Aorta (tissue), 5 donors: ENCODE measurements around the gene CLTCL1. TPM values are rescaled to one million over a fixed set of nuclear protein-coding genes. Genes with fewer than 3 reads are reported as not detected.
"Not testable (repeated sequence)": the region's sequence is repeated elsewhere in the genome, so short reads cannot be mapped to it uniquely, and the experiment has no call there.

Source experiments
- ATAC-seq: fragments of 200-7000 bp; cut with Tn5 transposase; one replicate; pipeline ENCODE4 v1.9.1; 2022; ENCODE audit warnings: moderate library complexity; ENCODE audit not compliant: low FRiP score
- DNase-seq, 2 donors: peaks; one replicate each; pipeline ENCODE4 v3.0.0-alpha.2; 2020
- H3K27ac ChIP-seq, 2 donors: one replicate each; pipeline ENCODE4 v1.5.1; 2013; ENCODE audit warnings: low read length in 2 of 2, mild to moderate bottlenecking in 2 of 2, moderate library complexity in 2 of 2, control low read depth in 1 of 2, inconsistent platforms in 1 of 2, low read depth in 1 of 2
- H3K27me3 ChIP-seq, 2 donors: one replicate each; pipeline ENCODE4 v1.6.1; 2013; ENCODE audit warnings: control low read depth in 1 of 2, low read length in 1 of 2, mild to moderate bottlenecking in 1 of 2, moderate library complexity in 1 of 2; ENCODE audit not compliant: insufficient read depth in 2 of 2, control insufficient read depth in 1 of 2
- H3K36me3 ChIP-seq, 2 donors: one replicate each; pipeline ENCODE4 v1.6.1; 2013; ENCODE audit warnings: control low read depth in 1 of 2, low read length in 1 of 2, mild to moderate bottlenecking in 1 of 2; ENCODE audit not compliant: insufficient read depth in 2 of 2, control insufficient read depth in 1 of 2
- H3K4me1 ChIP-seq, 2 donors: one replicate each; pipeline ENCODE4 v1.6.1; 2013; ENCODE audit warnings: low read length in 2 of 2, control low read depth in 1 of 2, mild to moderate bottlenecking in 1 of 2, moderate library complexity in 1 of 2; ENCODE audit not compliant: insufficient read depth in 2 of 2, control insufficient read depth in 1 of 2
- H3K4me3 ChIP-seq, 2 donors: one replicate each; pipeline ENCODE4 v1.5.1; 2013; ENCODE audit warnings: low read length in 2 of 2, control low read depth in 1 of 2, mild to moderate bottlenecking in 1 of 2
- H3K9me3 ChIP-seq: one replicate; pipeline ENCODE4 v1.6.1; 2013; ENCODE audit warnings: mild to moderate bottlenecking, low read length; ENCODE audit not compliant: control insufficient read depth
- WGBS, 2 donors: extraction: QIAGEN DNeasy Blood & Tissue Kit; methylation state at CpG; one replicate each; pipeline ENCODE4 v1.1.7; 2013; 5-methylcytosine and 5-hydroxymethylcytosine counted together
- intact Hi-C, 2 donors: fragments of 100-400 bp; cut with DNase I; formaldehyde crosslinking; loops; one replicate each; pipeline versions ENCODE4 v1.14.2 to v1.15.0; 2022
- polyA plus RNA-seq, 2 donors: library from polyadenylated mRNA; stranded (reverse); fragments of 200-250 nt; gene quantifications; one replicate each; pipeline ENCODE4 v1.2.3, GENCODE V29; 2013
- total RNA-seq, 2 donors: library from RNA; stranded (reverse); fragmentation: NEBNext Ultra II Directional; extraction: Animal tissue kit (Norgen Biotek cat#: 25700); gene quantifications; one replicate each; pipeline ENCODE4 v1.2.1, GENCODE V29; 2021
- donor health status: healthy with polysubstance abuse.
- donor health status: Bipolar disorder and iron deficiency.
- donor health status: DM: no; HTN: no; CAD: no.
- donor health status: DM: no; HTN: no; CAD: no.
- donor health status: DM: yes; HTN: yes; CAD: no.

CLTCL1 gene
- total and polyA plus RNA-seq, 4 donors: 0.25 to 8.1 (median 7.0) TPM

DNA sequence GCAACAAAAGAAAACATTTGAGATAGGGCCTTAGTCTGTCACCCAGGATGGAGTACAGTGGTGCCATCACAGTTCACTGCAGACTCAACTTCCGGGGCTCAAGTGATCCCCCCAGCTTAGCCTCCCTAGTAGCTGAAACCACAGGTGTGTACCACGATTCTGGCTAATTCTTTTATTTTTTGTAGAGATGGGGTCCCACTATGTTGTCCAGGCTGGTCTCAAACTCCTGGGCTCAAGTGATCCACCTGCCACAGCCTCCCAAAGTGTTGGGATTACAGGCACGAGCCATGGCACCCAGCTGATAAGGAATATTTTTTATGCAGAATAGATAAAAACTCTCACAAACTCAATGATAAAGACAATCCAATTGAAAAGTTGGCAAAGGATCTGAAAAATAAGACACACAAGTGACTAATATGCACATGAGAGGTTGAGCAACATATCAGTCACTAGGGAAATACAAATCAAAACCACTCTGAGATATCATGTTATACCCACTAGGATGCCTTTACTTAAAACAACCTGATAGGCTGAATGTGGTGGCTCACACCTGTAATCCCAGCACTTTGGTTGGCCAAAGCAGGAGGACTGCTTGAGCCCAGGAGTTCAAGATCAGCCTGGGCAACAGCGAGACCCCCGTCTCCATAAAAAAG, 33.9 kb upstream of the CLTCL1 start:
- WGBS, 2 donors: 81 to 88% methylated on average over 5 of the region's 5 CpGs
- intact Hi-C loops: no loop called here
- Histone ChIP-seq H3K27ac (no peak overlapping the region), H3K4me1 (no peaks in the 10 kb centered on the region), H3K9me3 (peaks cover 3% of the 10 kb centered on the region), H3K4me3 (no peak overlapping the region), H3K27me3 (no peaks in the 10 kb centered on the region), H3K36me3 (peaks cover 9% of the 10 kb centered on the region in 2 donors)
- no peak for DNase-seq
- ATAC-seq: no peak

DNA sequence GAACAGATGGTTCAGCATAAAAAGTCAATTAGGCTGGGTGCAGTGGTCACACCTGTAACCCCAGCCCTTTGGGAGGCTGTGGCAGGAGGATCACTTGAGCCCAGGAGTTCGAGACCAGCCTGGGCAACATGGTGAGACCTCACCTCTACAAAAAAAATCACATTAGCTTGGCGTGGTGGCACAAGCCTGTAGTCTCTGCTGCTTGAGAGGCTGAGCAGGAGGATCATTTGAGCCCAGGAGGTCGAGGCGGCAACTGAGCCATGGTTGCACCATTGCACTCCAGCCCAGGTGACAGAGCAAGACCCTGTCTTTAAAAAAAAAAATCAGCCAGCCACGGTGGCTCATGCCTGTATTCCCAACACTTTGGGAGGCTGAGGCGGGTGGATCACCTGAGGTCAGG, 31.9 kb upstream of the CLTCL1 start:
- H3K27me3 ChIP-seq, ATAC-seq, H3K36me3 ChIP-seq, H3K4me1 ChIP-seq, DNase-seq, H3K27ac ChIP-seq, intact Hi-C loops, H3K9me3 ChIP-seq, H3K4me3 ChIP-seq: not testable (repeated sequence)
- WGBS, 2 donors: 87 to 92% methylated on average over 6 of the region's 6 CpGs

DNA sequence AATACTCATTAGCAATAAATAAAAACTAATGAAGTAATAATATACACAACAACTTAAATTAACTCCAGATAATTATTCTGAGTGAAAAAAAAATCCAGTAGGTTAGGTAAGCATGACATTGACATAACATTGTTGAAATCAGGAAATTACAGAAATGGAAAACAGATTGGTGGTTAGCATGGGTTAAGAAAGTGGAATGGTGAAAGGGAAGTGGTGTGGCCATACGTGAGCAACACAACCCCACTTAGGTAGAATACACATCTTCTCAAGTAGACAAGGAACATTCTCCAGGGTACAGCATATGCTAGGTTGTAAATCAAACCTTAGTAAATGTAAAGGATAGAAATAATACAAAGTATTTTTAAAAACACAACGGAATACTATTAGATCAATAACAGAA, 30.2 kb upstream of the CLTCL1 start:
- 84 to 88% methylated on average over 2 of the region's 2 CpGs for WGBS, 2 donors
- H3K36me3 ChIP-seq: no peaks in the 10 kb centered on the region
- no peak overlapping the region for H3K27ac ChIP-seq
- ATAC-seq: no peak
- intact Hi-C loops: no loop called here
- H3K9me3 ChIP-seq: peaks cover 3% of the 10 kb centered on the region
- no peaks in the 10 kb centered on the region for H3K4me1 ChIP-seq
- DNase-seq: no peak
- H3K4me3 ChIP-seq: no peak overlapping the region
- H3K27me3 ChIP-seq: no peaks in the 10 kb centered on the region

DNA sequence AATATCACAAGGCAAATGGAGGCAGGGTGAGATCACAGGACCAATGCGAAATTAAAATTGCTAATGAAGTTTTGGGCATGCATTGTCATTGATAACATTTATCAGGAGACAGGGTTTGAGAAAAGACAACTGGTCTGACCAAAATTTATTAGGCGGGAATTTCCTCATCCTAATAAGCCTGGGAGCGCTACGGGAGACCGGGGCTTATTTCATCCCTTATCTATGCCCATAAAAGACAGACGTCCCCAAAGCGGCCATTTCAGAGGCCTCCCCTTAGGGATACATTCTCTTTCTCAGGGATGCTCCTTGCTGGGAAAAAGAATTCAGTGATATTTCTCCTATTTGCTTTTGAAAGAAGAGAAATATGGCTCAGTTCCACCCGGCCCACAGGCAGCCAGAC, 28.6 kb upstream of the CLTCL1 start:
- H3K27me3 ChIP-seq, H3K4me1 ChIP-seq, H3K36me3 ChIP-seq, DNase-seq, H3K9me3 ChIP-seq, ATAC-seq, H3K27ac ChIP-seq, intact Hi-C loops, H3K4me3 ChIP-seq: not testable (repeated sequence)
- 87 to 89% methylated on average over 8 of the region's 8 CpGs for WGBS, 2 donors

DNA sequence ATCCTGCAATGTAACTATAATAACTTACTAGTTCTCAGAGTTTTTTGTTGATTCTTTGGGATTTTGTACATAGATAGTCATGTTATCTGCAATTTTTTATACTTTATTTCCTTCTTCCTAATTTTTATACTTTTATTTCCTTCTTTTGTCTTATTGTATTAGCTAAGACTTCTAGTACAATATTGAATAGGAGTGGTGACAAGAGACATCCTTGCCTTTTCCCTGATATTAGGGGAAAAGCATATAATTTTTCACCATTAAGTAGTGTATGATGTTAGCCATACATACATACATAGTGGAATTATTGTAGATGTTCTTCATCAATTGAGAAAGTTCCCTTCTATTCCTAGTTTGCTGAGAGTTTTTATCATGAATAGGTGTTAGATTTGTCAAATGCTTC, 27.8 kb upstream of the CLTCL1 start:
- H3K36me3 ChIP-seq: no peaks in the 10 kb centered on the region
- H3K27me3 ChIP-seq: no peaks in the 10 kb centered on the region
- H3K27ac ChIP-seq: no peak overlapping the region
- H3K4me3 ChIP-seq: no peak overlapping the region
- intact Hi-C loops: no loop called here
- peaks cover 4% of the 10 kb centered on the region for H3K9me3 ChIP-seq
- ATAC-seq: no peak
- no peaks in the 10 kb centered on the region for H3K4me1 ChIP-seq
- no peak for DNase-seq

DNA sequence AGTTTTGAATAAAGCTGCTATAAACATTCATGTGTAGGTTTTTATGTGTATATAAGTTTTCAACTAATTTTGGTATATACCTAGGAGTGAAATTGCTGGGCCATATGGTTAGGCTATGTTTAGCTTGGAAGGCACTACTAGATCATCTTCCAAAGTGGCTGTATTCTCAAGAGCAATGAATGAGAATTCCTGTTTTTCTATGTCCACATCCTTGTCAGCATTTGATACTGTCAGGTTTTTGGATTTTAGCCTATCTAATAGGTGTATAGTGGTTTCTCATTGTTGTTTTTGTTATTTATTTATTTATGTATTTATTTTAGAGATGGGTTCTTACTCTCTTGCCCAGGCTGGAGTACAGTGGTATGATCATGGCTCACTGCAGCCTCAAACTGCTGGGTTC, 26.3 kb upstream of the CLTCL1 start:
- H3K4me1 ChIP-seq: no peaks in the 10 kb centered on the region
- H3K4me3 ChIP-seq: no peak overlapping the region
- H3K27me3 ChIP-seq: no peaks in the 10 kb centered on the region
- H3K36me3 ChIP-seq: no peaks in the 10 kb centered on the region
- H3K9me3 ChIP-seq: peaks cover 4% of the 10 kb centered on the region
- DNase-seq (no peak), ATAC-seq (no peak)
- H3K27ac ChIP-seq: no peak overlapping the region
- intact Hi-C loops: no loop called here

DNA sequence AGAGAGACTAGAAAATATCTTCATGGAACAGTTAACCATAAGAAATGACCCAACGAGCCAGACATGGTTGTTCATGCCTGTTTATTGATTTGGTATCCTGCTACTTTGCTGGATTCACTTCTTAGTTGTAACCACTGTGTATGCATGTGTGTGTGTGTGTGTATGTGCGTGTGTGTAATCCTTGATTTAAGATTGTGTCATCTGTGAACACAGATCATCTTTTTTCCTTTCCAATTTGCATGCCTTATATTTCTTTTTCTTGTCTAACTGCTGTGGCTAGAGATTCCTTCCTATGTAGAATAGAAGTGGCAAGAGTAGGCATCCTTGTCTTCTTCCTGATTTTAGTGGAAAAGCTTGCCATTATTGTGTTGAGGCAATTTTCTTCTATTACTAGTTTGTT, 16.4 kb upstream of the CLTCL1 start:
- Histone ChIP-seq H3K4me3 (no peak overlapping the region), H3K27ac (no peak overlapping the region), H3K4me1 (no peaks in the 10 kb centered on the region), H3K36me3 (no peaks in the 10 kb centered on the region), H3K9me3 (no peaks in the 10 kb centered on the region), H3K27me3 (no peaks in the 10 kb centered on the region)
- DNase-seq (no peak), ATAC-seq (no peak)
- 71 to 73% methylated on average over 2 of the region's 2 CpGs for WGBS, 2 donors
- intact Hi-C loops: no loop called here

DNA sequence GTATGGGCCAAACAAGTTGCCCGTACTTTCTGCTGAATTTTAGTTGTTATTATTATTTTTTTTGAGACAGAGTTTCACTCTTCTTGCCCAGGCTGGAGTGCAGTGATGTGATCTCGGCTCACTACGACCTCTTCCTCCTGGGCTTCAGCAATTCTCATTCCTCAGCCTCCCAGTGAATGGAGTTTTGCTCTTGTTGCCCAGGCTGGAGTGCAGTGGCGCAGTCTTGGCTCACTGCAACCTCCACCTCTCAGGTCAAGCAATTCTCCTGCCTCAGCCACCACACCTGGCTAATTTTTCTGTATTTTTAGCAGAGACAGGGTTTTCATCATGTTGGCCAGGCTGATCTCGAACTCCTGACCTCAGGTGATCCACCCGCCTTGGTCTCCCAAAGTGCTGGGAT, 15.0 kb upstream of the CLTCL1 start:
- H3K4me3 ChIP-seq, H3K9me3 ChIP-seq, H3K4me1 ChIP-seq, H3K27me3 ChIP-seq, DNase-seq, H3K27ac ChIP-seq, intact Hi-C loops, ATAC-seq, H3K36me3 ChIP-seq: not testable (repeated sequence)
- 88 to 92% methylated on average over 6 of the region's 6 CpGs for WGBS, 2 donors

DNA sequence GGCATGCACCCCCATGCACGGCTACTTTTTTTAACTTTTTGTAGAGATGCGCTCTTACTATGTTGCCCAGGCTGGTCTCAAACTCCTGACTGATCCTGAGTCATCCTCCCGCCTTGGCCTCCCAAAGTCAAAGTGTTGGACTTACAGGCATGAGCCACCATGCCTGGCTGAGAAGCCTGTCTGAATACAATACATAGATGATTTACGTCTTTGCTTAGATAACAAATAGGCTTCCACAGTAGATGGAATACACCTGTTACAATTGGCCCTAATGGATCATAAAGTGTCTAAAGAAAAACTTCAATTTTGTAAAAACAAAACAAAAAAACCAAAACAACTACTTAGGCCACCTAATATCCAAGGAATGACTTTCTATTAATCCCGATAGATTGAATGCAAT, 13.0 kb upstream of the CLTCL1 start:
- ATAC-seq (no peak), DNase-seq (no peak)
- no peaks in the 10 kb centered on the region for H3K36me3 ChIP-seq
- H3K27ac ChIP-seq: no peak overlapping the region
- 90 to 93% methylated on average over 5 of the region's 5 CpGs for WGBS, 2 donors
- H3K9me3 ChIP-seq: no peaks in the 10 kb centered on the region
- intact Hi-C loops: no loop called here
- no peaks in the 10 kb centered on the region for H3K27me3 ChIP-seq
- H3K4me3 ChIP-seq: no peak overlapping the region
- H3K4me1 ChIP-seq: no peaks in the 10 kb centered on the region
